GM12892 (cell line): Measurements from ENCODE around the gene BABAM2.
"Not testable (repeated sequence)": the region's sequence is repeated elsewhere in the genome, so short reads cannot be mapped to it uniquely, and the experiment has no call there.

ENCODE experiments used
- DNase-seq: peaks from one replicate; pipeline ENCODE4 v3.0.0; 2011; ENCODE audit not compliant: insufficient read length
- FAIRE-seq: peaks from 2 replicates; lab custom pipeline; 2011; peaks lifted over from hg19 to GRCh38; lab: Jason Lieb, UNC
- POLR2A ChIP-seq: IDR thresholded peaks from 2 replicates; pipeline ENCODE4 v1.6.1; 2011; ENCODE audit warnings: low read depth, low read length, control low read depth
- POLR2AphosphoS5 ChIP-seq: IDR thresholded peaks from 2 replicates; pipeline ENCODE4 v1.6.1; 2011; ENCODE audit warnings: low read depth, low read length, control low read depth
- TAF1 ChIP-seq: IDR thresholded peaks from 2 replicates; pipeline ENCODE4 v1.6.1; 2011; ENCODE audit warnings: low read depth, mild to moderate bottlenecking, control low read depth, low read length, borderline replicate concordance

Gene BABAM2

GRCh38 chr2:27958711-27959378, 68.3 kb downstream of the BABAM2 start:
- no peak for DNase-seq
- FAIRE-seq: peak; percentile 48
- TF ChIP-seq POLR2AphosphoS5: no peak
- TF ChIP-seq POLR2A: no peak

GRCh38 chr2:27959496-27959895, 69.0 kb downstream of the BABAM2 start:
- FAIRE-seq: no peak
- no peak for DNase-seq
- TF ChIP-seq POLR2A (no peak), POLR2AphosphoS5 (no peak), TAF1 (no peak)

- no peak for FAIRE-seq
- no peak for DNase-seq
- no peak for TF ChIP-seq POLR2A
- TF ChIP-seq POLR2AphosphoS5: no peak
- TF ChIP-seq TAF1: no peak
These were observed 69.8 kb downstream of the BABAM2 start for GRCh38 chr2:27960237-27960912.

- FAIRE-seq (no peak), DNase-seq (no peak)
- TF ChIP-seq POLR2A (no peak), POLR2AphosphoS5 (no peak), TAF1 (no peak)
These were observed 71.5 kb downstream of the BABAM2 start for GRCh38 chr2:27962006-27962405.

- no peak for TF ChIP-seq TAF1
- no peak for TF ChIP-seq POLR2A
- no peak for TF ChIP-seq POLR2AphosphoS5
- no peak for FAIRE-seq
- no peak for DNase-seq
These were observed 72.9 kb downstream of the BABAM2 start for GRCh38 chr2:27963472-27963871.

- DNase-seq (no peak), FAIRE-seq (no peak)
- TF ChIP-seq POLR2A: no peak
- TF ChIP-seq TAF1: no peak
- TF ChIP-seq POLR2AphosphoS5: no peak
These were observed 73.5 kb downstream of the BABAM2 start for GRCh38 chr2:27964067-27964466.

GRCh38 chr2:27965841-27966240, 75.3 kb downstream of the BABAM2 start:
- FAIRE-seq (no peak), DNase-seq (no peak)
- TF ChIP-seq POLR2AphosphoS5 (no peak), POLR2A (no peak), TAF1 (no peak)

- DNase-seq: no peak
- no peak for TF ChIP-seq TAF1
- no peak for TF ChIP-seq POLR2A
- no peak for TF ChIP-seq POLR2AphosphoS5
- FAIRE-seq: no peak
These were observed 75.9 kb downstream of the BABAM2 start for GRCh38 chr2:27966466-27966865.

GRCh38 chr2:27967076-27967475, 76.5 kb downstream of the BABAM2 start:
- no peak for FAIRE-seq
- no peak for TF ChIP-seq POLR2A
- TF ChIP-seq TAF1: no peak
- TF ChIP-seq POLR2AphosphoS5: no peak
- DNase-seq: no peak

GRCh38 chr2:27968045-27968444, 77.5 kb downstream of the BABAM2 start:
- FAIRE-seq: not testable (repeated sequence)

GRCh38 chr2:27968957-27969356, 78.4 kb downstream of the BABAM2 start:
- FAIRE-seq: not testable (repeated sequence)

More at GRCh38 chr2:27968045-27968444, 77.5 kb downstream of the BABAM2 start:
- DNase-seq: not testable (repeated sequence)

GRCh38 chr2:27972311-27972710, 81.8 kb downstream of the BABAM2 start:
- DNase-seq (no peak), FAIRE-seq (no peak)
- TF ChIP-seq POLR2AphosphoS5 (no peak), TAF1 (no peak), POLR2A (no peak)

More at GRCh38 chr2:27968957-27969356, 78.4 kb downstream of the BABAM2 start:
- not testable (repeated sequence) for DNase-seq

- FAIRE-seq (no peak), DNase-seq (no peak)
- TF ChIP-seq POLR2A (no peak), POLR2AphosphoS5 (no peak), TAF1 (no peak)
These were observed 83.1 kb downstream of the BABAM2 start for GRCh38 chr2:27973592-27973991.
